NCI-H69 (cell line): ENCODE data around the gene RPL38.
"Not testable (repeated sequence)": the region's sequence is repeated elsewhere in the genome, so short reads cannot be mapped to it uniquely, and the experiment has no call there.

ENCODE experiments used
- DNase-seq: peaks from one replicate; lab custom pipeline; 2025; lab: John Stamatoyannopoulos, UW

The RPL38 gene

DNA sequence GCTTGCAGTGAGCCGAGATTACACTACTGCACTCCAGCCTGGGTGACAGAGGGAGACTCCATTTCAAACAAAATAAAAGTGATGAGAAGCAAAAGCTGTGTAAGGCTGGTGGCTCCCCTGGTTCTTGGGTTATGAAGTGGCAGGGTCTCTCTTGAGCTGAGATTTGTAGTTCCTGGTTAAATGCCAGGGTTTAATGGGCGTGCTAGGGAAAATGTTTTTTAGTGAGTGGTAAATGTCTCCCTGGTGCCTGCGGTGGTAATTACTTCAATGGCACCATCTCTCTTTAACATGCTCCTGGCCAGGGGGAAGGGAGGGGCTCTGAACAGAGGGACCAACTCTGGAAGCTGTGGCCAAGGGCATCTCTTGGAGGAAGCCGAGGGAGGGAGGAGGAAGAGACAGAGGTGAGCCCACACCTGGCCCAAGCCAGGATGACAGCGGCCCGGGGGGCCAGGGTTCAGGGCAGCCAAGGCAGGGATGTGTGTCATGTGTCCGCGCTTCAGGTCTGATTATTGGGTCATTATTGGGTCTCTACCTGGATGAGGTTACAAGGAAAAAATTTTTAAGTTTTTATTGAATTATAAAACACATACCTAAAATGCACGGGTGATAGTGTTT, 17.8 kb upstream of the RPL38 start:
- peak; percentile 93 for DNase-seq

DNA sequence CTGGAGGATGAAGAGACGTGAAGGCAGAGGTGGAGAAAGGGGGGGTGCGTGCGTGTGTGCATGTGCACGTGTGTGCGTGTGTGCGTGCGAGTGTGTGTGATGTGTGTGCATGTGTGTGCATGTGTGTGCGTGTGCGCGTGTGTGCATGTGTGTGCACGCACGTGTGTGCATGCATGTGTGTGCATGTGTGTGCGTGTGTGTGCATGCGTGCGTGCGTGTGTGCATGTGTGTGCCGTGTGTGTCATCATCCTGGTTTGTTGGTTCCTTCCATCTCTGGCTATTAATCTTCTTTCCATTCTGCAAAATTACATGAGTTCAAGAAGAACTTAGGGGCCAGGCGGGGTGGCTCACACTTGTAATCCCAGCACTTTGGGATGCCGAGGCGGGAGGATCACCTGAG, 17.0 kb upstream of the RPL38 start:
- no peak for DNase-seq

GRCh38 chr17:74187761-74188160, 15.7 kb upstream of the RPL38 start:
- DNase-seq: peak; percentile 85

DNA sequence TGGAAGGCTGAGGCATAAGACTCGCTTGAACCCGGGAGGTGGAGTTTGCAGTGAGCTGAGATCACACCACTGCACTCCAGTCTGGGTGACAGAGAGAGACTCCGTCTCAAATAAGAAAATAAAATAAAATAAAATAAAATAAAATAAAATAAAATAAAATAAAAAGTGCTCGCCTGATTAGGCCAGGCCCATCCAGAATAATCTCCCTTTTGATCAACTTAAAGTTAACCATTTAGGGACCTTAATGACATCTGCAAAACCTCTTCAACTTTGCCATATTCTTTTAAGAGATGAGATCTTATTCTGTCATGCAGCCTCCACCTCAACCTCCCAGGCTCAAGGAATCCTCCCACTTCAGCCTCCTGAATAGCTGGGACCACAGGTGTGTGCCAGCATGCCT, 14.8 kb upstream of the RPL38 start:
- not testable (repeated sequence) for DNase-seq

DNA sequence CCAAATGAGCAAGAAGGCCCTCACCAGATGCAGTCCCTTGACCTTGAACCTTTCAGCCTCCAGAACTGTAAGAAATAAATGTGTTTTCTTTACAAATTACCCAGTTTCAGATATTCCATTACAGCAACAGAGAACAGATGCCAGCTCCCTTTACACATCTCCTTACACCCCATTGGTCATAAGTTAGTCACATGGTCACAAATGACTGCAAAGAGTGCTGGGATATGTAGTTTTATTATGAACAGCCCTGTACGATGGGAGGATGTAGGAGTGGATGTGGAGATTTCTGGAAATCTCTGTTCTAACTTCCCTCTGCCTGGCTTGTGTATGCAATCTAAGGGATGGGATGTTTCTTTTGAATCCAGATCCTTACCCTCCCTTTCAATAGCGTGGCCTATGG, 13.3 kb upstream of the RPL38 start:
- peak; percentile 75 for DNase-seq

GRCh38 chr17:74190807-74191406, 12.6 kb upstream of the RPL38 start:
- peak; percentile 72 for DNase-seq

GRCh38 chr17:74192950-74193781, 10.3 kb upstream of the RPL38 start:
- peak; percentile 99 for DNase-seq

DNA sequence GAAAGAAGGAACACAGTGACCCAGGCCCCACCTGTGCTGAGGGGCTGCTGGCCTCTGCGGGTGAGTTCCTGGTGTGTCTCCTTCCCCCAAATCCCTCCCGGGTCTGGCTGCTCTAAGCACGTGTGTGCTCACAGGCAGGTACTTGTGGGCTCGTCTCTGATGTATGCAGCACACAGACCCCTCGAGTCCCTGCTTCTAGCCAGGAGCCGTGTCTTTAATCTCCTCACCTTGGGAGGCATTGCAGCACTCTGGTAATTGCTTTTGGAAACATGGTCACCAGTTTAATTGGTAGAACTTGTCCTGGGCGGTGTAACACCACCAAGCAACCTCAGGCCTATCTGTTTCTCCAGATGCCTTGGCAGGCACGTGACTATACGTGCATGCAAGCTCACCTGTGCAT, 8.8 kb upstream of the RPL38 start:
- DNase-seq: peak; percentile 44

- peak; percentile 48 for DNase-seq
These were observed 6.7 kb upstream of the RPL38 start for GRCh38 chr17:74196541-74197317.

DNA sequence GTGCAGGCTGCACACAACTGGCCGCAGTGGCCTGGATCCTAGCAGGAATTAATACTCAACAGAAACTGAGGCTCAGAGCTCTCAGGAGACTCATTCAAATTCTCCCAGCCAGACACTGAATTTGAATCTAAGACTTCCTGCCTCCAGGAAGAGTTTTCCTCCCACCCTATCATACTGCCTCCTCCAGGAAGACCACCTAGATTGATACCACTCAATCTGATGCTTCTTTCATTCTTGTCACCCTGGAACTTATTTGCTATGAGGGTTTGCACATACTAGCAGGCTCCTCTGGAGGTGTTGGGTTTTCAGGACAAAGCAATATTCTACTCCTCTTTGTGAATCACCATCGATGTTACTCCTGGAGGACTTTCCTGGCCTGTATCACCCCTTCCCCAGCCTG, 5.7 kb upstream of the RPL38 start:
- DNase-seq: no peak

DNA sequence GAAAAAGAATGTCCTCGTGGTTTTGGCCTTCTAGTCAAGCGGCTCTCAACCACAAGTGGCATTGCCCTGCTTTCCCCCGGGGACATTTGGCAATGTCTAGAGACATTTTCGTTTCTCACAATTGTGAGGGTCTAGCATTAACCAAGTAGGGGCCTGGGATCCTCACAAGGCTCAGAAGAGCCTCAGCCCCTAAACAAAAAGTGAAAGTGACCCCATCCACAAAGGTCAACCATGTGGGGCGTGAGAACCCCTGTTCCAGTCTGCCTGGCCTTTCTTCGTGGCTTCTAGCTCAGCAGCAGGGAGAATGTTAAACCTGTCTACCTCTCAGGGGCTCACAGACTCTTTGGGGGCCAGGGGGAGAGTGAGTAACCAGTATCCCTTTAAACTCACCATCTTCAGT, 4.8 kb upstream of the RPL38 start:
- DNase-seq: no peak

- DNase-seq: peak; percentile 84
These were observed 4.0 kb upstream of the RPL38 start for GRCh38 chr17:74199306-74200092.

- DNase-seq: no peak
These were observed 3.4 kb upstream of the RPL38 start for GRCh38 chr17:74200112-74200511.

DNA sequence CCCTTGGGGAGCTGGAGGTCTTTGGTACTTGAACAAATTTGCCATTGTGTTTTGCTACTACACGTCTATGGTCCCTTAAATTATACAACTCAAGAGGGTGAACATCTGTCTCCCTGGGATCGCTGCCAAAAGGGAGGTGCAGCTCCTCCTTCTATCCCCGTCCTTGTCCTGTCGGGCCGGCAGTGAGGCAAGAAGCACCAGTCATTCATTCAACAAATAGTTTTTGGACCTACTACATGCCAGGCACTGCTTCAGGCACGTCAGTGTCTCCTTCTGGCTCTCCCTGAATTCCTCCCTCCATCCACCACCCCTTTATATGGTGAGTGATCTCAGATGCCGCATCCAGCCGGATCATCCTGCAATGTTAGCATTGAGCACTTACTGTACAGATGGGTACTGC, 2.2 kb upstream of the RPL38 start:
- peak; percentile 97 for DNase-seq

DNA sequence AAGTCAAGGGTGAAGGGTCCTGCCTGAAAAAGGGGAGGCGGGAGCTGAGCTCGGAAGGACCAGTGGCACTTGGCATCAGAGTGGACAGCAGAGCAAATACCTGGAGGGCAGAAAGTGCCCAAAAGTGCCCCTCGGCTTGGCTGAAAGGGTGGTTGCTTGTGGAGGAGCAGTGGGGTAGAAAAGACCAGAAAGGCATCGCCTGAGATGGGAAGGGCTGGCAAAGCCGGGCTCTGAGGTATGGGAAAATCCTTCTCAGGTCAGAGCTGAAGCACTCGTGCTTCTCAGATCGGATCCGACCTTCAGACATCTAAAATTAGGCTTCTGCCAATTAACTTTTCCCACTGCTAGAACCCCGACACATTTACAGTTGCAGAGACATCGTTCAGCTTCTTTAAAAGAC, 1.5 kb upstream of the RPL38 start:
- DNase-seq: no peak

- DNase-seq: peak; percentile 87
These were observed 540 bp upstream of the RPL38 start for GRCh38 chr17:74202938-74203337.

DNA sequence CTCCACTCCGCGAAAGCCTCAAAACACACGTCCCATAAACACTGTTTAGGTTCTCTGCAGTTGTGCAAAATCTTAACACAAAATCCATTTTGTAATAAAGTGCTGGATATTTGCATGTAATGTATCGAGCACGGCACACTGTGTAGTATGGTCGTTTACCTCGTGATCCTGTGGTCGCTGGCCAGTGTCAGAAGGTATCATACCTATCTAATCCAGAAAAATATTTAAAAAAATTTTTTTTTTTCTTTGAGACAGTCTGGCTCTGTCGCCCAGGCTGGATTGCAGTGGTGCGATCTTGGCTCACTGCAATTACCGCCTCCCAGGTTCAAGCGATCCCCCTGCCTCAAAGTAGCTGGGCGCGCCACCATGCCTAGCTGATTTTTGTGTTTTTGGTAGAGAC, 996 bp downstream of the RPL38 start:
- no peak for DNase-seq

DNA sequence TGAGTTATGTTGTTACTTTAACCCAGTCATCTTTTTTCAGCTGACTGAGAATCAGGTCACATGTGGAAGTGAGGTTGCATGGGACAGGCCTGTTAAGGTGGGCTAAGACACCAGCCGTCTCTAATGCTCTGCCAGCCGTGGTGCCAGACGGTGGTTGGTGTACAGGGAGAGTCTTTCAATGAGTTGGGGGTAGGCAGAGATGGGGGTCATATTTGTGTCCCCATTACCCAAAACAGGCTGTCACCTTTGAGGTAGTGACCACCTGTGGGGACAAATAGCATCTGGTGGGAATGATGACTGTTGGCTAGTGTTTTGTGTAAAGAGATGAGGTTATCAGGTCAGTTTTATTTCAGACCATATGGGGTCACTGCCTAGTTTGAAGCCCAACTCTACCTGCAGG, 1.8 kb downstream of the RPL38 start:
- DNase-seq: no peak

DNA sequence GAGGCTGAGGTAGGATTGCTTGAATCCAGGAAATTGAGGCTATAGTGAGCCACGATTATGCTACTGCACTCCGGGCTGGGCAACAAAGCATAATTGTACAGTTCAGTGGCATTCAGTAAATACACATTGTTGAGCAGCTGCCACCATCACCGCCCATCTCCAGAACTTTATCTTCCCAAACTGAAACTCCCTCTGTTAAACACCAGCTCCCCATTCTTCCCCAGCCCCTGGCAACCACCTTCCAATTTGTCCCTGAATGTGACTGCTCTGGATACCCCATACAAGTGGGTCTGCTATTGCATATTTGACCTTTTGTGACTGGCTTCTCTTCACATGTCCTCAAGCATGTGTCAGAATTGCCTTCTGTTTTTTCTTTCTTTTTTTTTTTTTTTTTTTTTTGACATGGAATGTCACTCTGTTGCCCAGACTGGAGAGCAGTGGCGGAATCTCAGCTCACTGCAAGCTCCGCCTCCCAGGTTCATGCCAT, 2.9 kb downstream of the RPL38 start:
- DNase-seq: no peak

GRCh38 chr17:74210191-74211140, 7.0 kb downstream of the RPL38 start:
- peak; percentile 67 for DNase-seq
